SK-N-SH (cell line): ENCODE results near the gene KIAA1210. TPM values are rescaled to one million over a fixed set of nuclear protein-coding genes. Genes with fewer than 3 reads are reported as not detected.

Source experiments
- CTCF ChIA-PET: fragments of 300-600, 350-600 bp; formaldehyde crosslinking; extraction: SDS; loops from one replicate; lab custom pipeline; 2021; lab: Yijun Ruan, JAX
- POLR2A ChIA-PET: fragments of 350-600 bp; sonication (Branson Sonifier 250); formaldehyde crosslinking; extraction: SDS; loops from one replicate; lab custom pipeline; 2020; ENCODE audit warnings: antibody characterized with exemption, inconsistent platforms; lab: Yijun Ruan, JAX
- DNase-seq: peaks from one replicate; pipeline ENCODE4 v3.0.0; 2012
- H2AFZ ChIP-seq: fragments of 200-600 bp; sonication (generic); 2 replicates; pipeline ENCODE4 v1.8.1; 2016; ENCODE audit warnings: antibody characterized with exemption, mild to moderate bottlenecking, low read depth
- H3F3A ChIP-seq: fragments of 200-600 bp; sonication (generic); replicated peaks from 2 replicates; pipeline ENCODE3; 2016; ENCODE audit warnings: antibody characterized with exemption, mild to moderate bottlenecking; ENCODE audit not compliant: insufficient read depth
- H3K27ac ChIP-seq, 2 experiments: fragments of 200-500 bp in 1 of 2; fragments of 200-600 bp in 1 of 2; sonication (Bioruptor generic) in 1 of 2; sonication (generic), shearing (Covaris generic) in 1 of 2; 2 replicates each; pipeline versions ENCODE4 v1.5.1 to v1.6.1; 2014 to 2016; ENCODE audit warnings: low read depth in 2 of 2, inconsistent platforms in 1 of 2, low read length in 1 of 2, mild to moderate bottlenecking in 1 of 2, mixed read lengths in 1 of 2
- H3K27me3 ChIP-seq: fragments of 200-600 bp; sonication (generic), shearing (Covaris generic); 2 replicates; pipeline ENCODE4 v1.6.1; 2016; ENCODE audit warnings: mixed run types; ENCODE audit not compliant: insufficient read depth
- H3K36me3 ChIP-seq, 2 experiments: fragments of 200-500 bp in 1 of 2; fragments of 200-600 bp in 1 of 2; sonication (Bioruptor generic) in 1 of 2; sonication (generic) in 1 of 2; replicated peaks in 1 of 2; 2 replicates each; pipeline versions ENCODE3 to v1.5.1; 2014 to 2016; ENCODE audit warnings: low read length in 1 of 2, mild to moderate bottlenecking in 1 of 2; ENCODE audit not compliant: insufficient read depth in 2 of 2, control insufficient read depth in 1 of 2
- H3K4me1 ChIP-seq, 2 experiments: fragments of 200-500 bp in 1 of 2; fragments of 200-600 bp in 1 of 2; sonication (Bioruptor generic) in 1 of 2; sonication (generic), shearing (Covaris generic) in 1 of 2; 2 replicates each; pipeline versions ENCODE4 v1.5.1 to v1.6.1; 2014 to 2016; ENCODE audit warnings: low read depth in 1 of 2, low read length in 1 of 2, mixed run types in 1 of 2; ENCODE audit not compliant: insufficient read depth in 2 of 2, control insufficient read depth in 1 of 2
- H3K4me2 ChIP-seq: fragments of 200-600 bp; sonication (generic), shearing (Covaris generic); 2 replicates; pipeline ENCODE4 v1.6.1; 2017; ENCODE audit warnings: mixed run types
- H3K4me3 ChIP-seq, 2 experiments: fragments of 200-500 bp in 1 of 2; fragments of 200-600 bp in 1 of 2; sonication (Bioruptor generic) in 1 of 2; sonication (generic), shearing (Covaris generic) in 1 of 2; 2 replicates each; pipeline versions ENCODE4 v1.5.1 to v1.8.1; 2014 to 2016; ENCODE audit warnings: low read depth in 2 of 2, inconsistent platforms in 1 of 2, low read length in 1 of 2, mild to moderate bottlenecking in 1 of 2, mixed read lengths in 1 of 2, moderate library complexity in 1 of 2
- H3K79me2 ChIP-seq: fragments of 200-600 bp; sonication (generic); 2 replicates; pipeline ENCODE4 v1.8.1; 2017; ENCODE audit warnings: mild to moderate bottlenecking; ENCODE audit not compliant: insufficient read depth
- H3K9ac ChIP-seq: fragments of 200-600 bp; sonication (generic); 2 replicates; pipeline ENCODE4 v1.6.1; 2017; ENCODE audit warnings: mixed run types
- H3K9me2 ChIP-seq: fragments of 200-600 bp; sonication (generic); 2 replicates; pipeline ENCODE4 v1.6.1; 2017; ENCODE audit warnings: mixed run types
- H3K9me3 ChIP-seq: fragments of 200-600 bp; sonication (generic); 2 replicates; pipeline ENCODE4 v1.6.1; 2017; ENCODE audit warnings: mixed run types, mild to moderate bottlenecking, moderate library complexity
- H4K20me1 ChIP-seq: fragments of 200-600 bp; sonication (generic); 2 replicates; pipeline ENCODE4 v1.6.1; 2017; ENCODE audit warnings: mild to moderate bottlenecking, mixed run types; ENCODE audit not compliant: insufficient read depth
- CHD2 ChIP-seq: fragments of 150-350 bp; IDR thresholded peaks from 2 replicates; pipeline ENCODE4 v1.6.1; 2018; ENCODE audit warnings: low read length; ENCODE audit not compliant: partially characterized antibody
- ELF1 ChIP-seq: IDR thresholded peaks from 2 replicates; pipeline ENCODE4 v1.4.0; 2012
- FOSL2 ChIP-seq: IDR thresholded peaks from 2 replicates; pipeline ENCODE4 v1.4.0; 2012; ENCODE audit warnings: low read depth, mild to moderate bottlenecking, moderate library complexity, borderline replicate concordance
- FOXM1 ChIP-seq: IDR thresholded peaks from 2 replicates; pipeline ENCODE4 v1.4.0; 2012; ENCODE audit warnings: low read depth, mild to moderate bottlenecking
- JUND ChIP-seq: IDR thresholded peaks from 2 replicates; pipeline ENCODE4 v1.4.0; 2012
- MEF2A ChIP-seq: IDR thresholded peaks from 2 replicates; pipeline ENCODE4 v1.4.0; 2012; ENCODE audit warnings: low read depth, borderline replicate concordance
- NRF1 ChIP-seq: IDR thresholded peaks from 2 replicates; pipeline ENCODE4 v1.6.1; 2012; ENCODE audit warnings: low read depth, mild to moderate bottlenecking, low read length
- POLR2AphosphoS5 ChIP-seq: IDR thresholded peaks from 2 replicates; pipeline ENCODE4 v1.6.1; 2012; ENCODE audit warnings: low read depth, low read length
- RAD21 ChIP-seq: IDR thresholded peaks from 2 replicates; pipeline ENCODE4 v1.6.1; 2012; ENCODE audit warnings: mild to moderate bottlenecking, low read length
- SIN3A ChIP-seq: IDR thresholded peaks from 2 replicates; pipeline ENCODE4 v1.6.1; 2012; ENCODE audit warnings: low read depth, mild to moderate bottlenecking, low read length, moderate library complexity, borderline replicate concordance
- SMC3 ChIP-seq: IDR thresholded peaks from 2 replicates; pipeline ENCODE4 v1.6.1; 2012; ENCODE audit warnings: low read depth, low read length, improper control_type of control experiment
- TCF12 ChIP-seq: IDR thresholded peaks from 2 replicates; pipeline ENCODE4 v1.4.0; 2012
- TEAD4 ChIP-seq: IDR thresholded peaks from 2 replicates; pipeline ENCODE4 v1.4.0; 2012; ENCODE audit warnings: mild to moderate bottlenecking, borderline replicate concordance; ENCODE audit not compliant: insufficient read depth
- YY1 ChIP-seq: IDR thresholded peaks from 2 replicates; pipeline ENCODE4 v1.4.0; 2012; ENCODE audit warnings: low read depth, mild to moderate bottlenecking
- polyA plus RNA-seq, 3 experiments: library from polyadenylated mRNA; depleted of rRNA; stranded (reverse); fragments of >200 nt; gene quantifications; 2 replicates each; pipeline ENCODE4 v1.2.3, GENCODE V29; 2012
- TF ChIP-seq, protein P1 (sequence below): IDR thresholded peaks from 2 replicates; pipeline ENCODE4 v1.4.0; 2012; ENCODE audit warnings: low read depth, borderline replicate concordance
- TF ChIP-seq, protein P2 (sequence below): fragments of 150-350 bp; IDR thresholded peaks from 2 replicates; pipeline ENCODE4 v1.6.1; 2016; ENCODE audit warnings: mild to moderate bottlenecking, low read depth, low read length
- TF ChIP-seq, protein P3 (sequence below): IDR thresholded peaks from 2 replicates; pipeline ENCODE4 v1.4.0; 2012; ENCODE audit warnings: low read depth, borderline replicate concordance
- TF ChIP-seq, protein P4 (sequence below): fragments of 200-600 bp; sonication (generic); IDR thresholded peaks from 2 replicates; pipeline ENCODE4 v1.6.1; 2017; ENCODE audit warnings: antibody characterized with exemption, mild to moderate bottlenecking, moderate library complexity

KIAA1210 gene
- polyA plus RNA-seq, 1 of the 3 experiments (the other 2 are of a cell fraction), result not detected

DNA sequence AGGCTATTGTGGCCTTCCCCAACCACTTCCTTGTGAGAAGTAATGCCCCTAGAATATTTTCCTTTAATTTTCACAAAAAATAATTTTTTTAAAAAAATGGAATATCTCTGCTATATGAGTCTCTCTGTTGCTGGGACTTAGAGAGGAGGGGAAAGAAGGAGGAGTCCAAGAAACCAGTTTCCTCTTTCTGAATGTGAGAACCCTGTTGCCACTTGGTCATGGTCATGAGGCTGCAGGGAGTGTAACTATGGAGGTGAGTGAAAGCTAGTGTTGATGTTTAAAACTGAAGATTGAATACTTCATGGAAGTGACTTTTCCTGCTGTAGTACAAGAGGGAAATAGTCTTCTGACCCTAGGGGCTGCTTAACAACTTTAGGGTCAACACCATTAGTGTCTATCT is 20.4 kb downstream of the KIAA1210 start:
- H3K36me3 ChIP-seq, result no peaks in the 10 kb centered on the region
- H3K9me2 ChIP-seq, result no peaks in the 10 kb centered on the region
- H3K27me3 ChIP-seq, result peaks cover 25% of the 10 kb centered on the region; the same call in 1 of the 2 replicates
- no peaks in the 10 kb centered on the region for H3F3A ChIP-seq
- TF ChIP-seq SIN3A (no peak), JUND (no peak), FOXM1 (no peak), YY1 (no peak), ELF1 (no peak), NRF1 (no peak), POLR2AphosphoS5 (no peak), SMC3 (no peak)
- TF ChIP-seq, protein P1, sequence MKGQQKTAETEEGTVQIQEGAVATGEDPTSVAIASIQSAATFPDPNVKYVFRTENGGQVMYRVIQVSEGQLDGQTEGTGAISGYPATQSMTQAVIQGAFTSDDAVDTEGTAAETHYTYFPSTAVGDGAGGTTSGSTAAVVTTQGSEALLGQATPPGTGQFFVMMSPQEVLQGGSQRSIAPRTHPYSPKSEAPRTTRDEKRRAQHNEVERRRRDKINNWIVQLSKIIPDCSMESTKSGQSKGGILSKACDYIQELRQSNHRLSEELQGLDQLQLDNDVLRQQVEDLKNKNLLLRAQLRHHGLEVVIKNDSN, result no peak
- TF ChIP-seq, protein P2, sequence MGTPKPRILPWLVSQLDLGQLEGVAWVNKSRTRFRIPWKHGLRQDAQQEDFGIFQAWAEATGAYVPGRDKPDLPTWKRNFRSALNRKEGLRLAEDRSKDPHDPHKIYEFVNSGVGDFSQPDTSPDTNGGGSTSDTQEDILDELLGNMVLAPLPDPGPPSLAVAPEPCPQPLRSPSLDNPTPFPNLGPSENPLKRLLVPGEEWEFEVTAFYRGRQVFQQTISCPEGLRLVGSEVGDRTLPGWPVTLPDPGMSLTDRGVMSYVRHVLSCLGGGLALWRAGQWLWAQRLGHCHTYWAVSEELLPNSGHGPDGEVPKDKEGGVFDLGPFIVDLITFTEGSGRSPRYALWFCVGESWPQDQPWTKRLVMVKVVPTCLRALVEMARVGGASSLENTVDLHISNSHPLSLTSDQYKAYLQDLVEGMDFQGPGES, result no peak
- TF ChIP-seq, protein P3, sequence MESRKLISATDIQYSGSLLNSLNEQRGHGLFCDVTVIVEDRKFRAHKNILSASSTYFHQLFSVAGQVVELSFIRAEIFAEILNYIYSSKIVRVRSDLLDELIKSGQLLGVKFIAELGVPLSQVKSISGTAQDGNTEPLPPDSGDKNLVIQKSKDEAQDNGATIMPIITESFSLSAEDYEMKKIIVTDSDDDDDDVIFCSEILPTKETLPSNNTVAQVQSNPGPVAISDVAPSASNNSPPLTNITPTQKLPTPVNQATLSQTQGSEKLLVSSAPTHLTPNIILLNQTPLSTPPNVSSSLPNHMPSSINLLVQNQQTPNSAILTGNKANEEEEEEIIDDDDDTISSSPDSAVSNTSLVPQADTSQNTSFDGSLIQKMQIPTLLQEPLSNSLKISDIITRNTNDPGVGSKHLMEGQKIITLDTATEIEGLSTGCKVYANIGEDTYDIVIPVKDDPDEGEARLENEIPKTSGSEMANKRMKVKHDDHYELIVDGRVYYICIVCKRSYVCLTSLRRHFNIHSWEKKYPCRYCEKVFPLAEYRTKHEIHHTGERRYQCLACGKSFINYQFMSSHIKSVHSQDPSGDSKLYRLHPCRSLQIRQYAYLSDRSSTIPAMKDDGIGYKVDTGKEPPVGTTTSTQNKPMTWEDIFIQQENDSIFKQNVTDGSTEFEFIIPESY, result no peak
- no peaks in the 10 kb centered on the region for H3K79me2 ChIP-seq
- ChIA-PET POLR2A (no interaction called here), CTCF (interaction anchor here (0.9 kb wide), 1 partner anchor 11 kb away, joined by 4 read pairs; no protein-coding TSS in a partner anchor)
- DNase-seq, result no peak
- no peak overlapping the region for H2AFZ ChIP-seq
- H3K4me2 ChIP-seq, result no peak overlapping the region
- no peak overlapping the region for H3K27ac ChIP-seq
- H4K20me1 ChIP-seq, result no peaks in the 10 kb centered on the region
- no peaks in the 10 kb centered on the region for H3K9me3 ChIP-seq
- no peak overlapping the region for H3K9ac ChIP-seq
- H3K4me3 ChIP-seq, result no peak overlapping the region
- no peaks in the 10 kb centered on the region for H3K4me1 ChIP-seq

DNA sequence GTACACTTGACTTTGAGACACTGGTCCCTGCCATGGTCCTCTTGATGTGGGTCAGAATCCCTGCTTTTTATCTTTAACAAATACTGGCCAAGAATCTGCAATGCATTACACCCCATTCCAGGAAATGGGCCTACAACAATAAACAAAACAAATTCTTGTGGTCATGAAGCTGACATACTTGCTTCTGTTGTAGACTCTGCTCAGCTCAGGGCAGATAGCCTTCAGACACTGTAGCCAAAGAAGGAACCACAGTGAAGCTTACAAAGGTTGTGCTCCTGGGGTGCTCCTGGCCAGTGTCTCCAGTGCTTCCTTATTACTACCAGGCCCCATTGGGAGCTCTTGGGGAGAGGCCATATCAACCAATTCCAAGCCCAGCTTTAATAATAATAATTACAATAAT is 21.8 kb downstream of the KIAA1210 start:
- Histone ChIP-seq H3F3A (no peaks in the 10 kb centered on the region), H3K27me3 (peaks cover 25% of the 10 kb centered on the region; the same call in 1 of the 2 replicates), H3K79me2 (no peaks in the 10 kb centered on the region), H4K20me1 (no peaks in the 10 kb centered on the region), H3K9ac (no peak overlapping the region), H3K36me3 (no peaks in the 10 kb centered on the region), H2AFZ (no peak overlapping the region), H3K9me2 (no peaks in the 10 kb centered on the region), H3K9me3 (no peaks in the 10 kb centered on the region), H3K4me2 (no peak overlapping the region), H3K4me3 (no peak overlapping the region), H3K4me1 (no peaks in the 10 kb centered on the region), H3K27ac (no peak overlapping the region)
- POLR2A ChIA-PET, result no interaction called here
- DNase-seq, result no peak
- CTCF ChIA-PET, result interaction anchor here (0.9 to 1.2 kb wide), 2 partner anchors 13 to 299 kb away, joined by 3 read pairs; no protein-coding TSS in a partner anchor
- no peak for TF ChIP-seq SIN3A
- TF ChIP-seq TEAD4, result no peak
- no peak for TF ChIP-seq JUND
- no peak for TF ChIP-seq MEF2A
- no peak for TF ChIP-seq CHD2
- TF ChIP-seq TCF12, result no peak
- no peak for TF ChIP-seq FOXM1
- no peak for TF ChIP-seq RAD21
- TF ChIP-seq, protein P3, result no peak
- no peak for TF ChIP-seq POLR2AphosphoS5
- TF ChIP-seq, protein P4, sequence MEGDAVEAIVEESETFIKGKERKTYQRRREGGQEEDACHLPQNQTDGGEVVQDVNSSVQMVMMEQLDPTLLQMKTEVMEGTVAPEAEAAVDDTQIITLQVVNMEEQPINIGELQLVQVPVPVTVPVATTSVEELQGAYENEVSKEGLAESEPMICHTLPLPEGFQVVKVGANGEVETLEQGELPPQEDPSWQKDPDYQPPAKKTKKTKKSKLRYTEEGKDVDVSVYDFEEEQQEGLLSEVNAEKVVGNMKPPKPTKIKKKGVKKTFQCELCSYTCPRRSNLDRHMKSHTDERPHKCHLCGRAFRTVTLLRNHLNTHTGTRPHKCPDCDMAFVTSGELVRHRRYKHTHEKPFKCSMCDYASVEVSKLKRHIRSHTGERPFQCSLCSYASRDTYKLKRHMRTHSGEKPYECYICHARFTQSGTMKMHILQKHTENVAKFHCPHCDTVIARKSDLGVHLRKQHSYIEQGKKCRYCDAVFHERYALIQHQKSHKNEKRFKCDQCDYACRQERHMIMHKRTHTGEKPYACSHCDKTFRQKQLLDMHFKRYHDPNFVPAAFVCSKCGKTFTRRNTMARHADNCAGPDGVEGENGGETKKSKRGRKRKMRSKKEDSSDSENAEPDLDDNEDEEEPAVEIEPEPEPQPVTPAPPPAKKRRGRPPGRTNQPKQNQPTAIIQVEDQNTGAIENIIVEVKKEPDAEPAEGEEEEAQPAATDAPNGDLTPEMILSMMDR, result no peak
- no peak for TF ChIP-seq SMC3
- no peak for TF ChIP-seq NRF1
- TF ChIP-seq, protein P2, result no peak
- TF ChIP-seq FOSL2, result no peak
